Measurements from ENCODE around the gene GBP6. TPM values are rescaled to one million over a fixed set of nuclear protein-coding genes. Genes with fewer than 3 reads are reported as not detected.
A peak's percentile ranks its signal among the peaks of the same experiment; 100 is the strongest.
"Not testable (repeated sequence)": the region's sequence is repeated elsewhere in the genome, so short reads cannot be mapped to it uniquely, and the experiment has no call there.

GBP6 gene
- total and polyA plus RNA-seq, 2 donors: 1.6 TPM; not detected in 1

GRCh38 chr1:89391686-89392085, 27.8 kb downstream of the GBP6 start:
- Histone ChIP-seq H3K27ac (ENCODE audit: low read depth) (no peak overlapping the region), H3K4me3 (ENCODE audit: low read depth, low read length) (no peak overlapping the region), H3K4me1 (ENCODE audit: insufficient read depth) (no peaks in the 10 kb centered on the region), H3K36me3 (ENCODE audit: insufficient read depth) (no peaks in the 10 kb centered on the region)
- DNase-seq (ENCODE audit: extremely low spot score): no peak
- WGBS: 49% methylated on average over 1 of the region's 1 CpG

GRCh38 chr1:89394851-89395250, 31.0 kb downstream of the GBP6 start:
- Histone ChIP-seq H3K36me3 (ENCODE audit: insufficient read depth) (no peaks in the 10 kb centered on the region), H3K4me1 (ENCODE audit: insufficient read depth) (no peaks in the 10 kb centered on the region), H3K4me3 (ENCODE audit: low read depth, low read length) (no peak overlapping the region), H3K27ac (ENCODE audit: low read depth) (no peak overlapping the region)
- no peak for DNase-seq (ENCODE audit: extremely low spot score)
- WGBS: 86% methylated on average over 3 of the region's 3 CpGs

- no peak for DNase-seq (ENCODE audit: extremely low spot score)
- no peaks in the 10 kb centered on the region for H3K4me1 ChIP-seq (ENCODE audit: insufficient read depth)
- no peak overlapping the region for H3K27ac ChIP-seq (ENCODE audit: low read depth)
- no peak overlapping the region for H3K4me3 ChIP-seq (ENCODE audit: low read depth, low read length)
- no peaks in the 10 kb centered on the region for H3K36me3 ChIP-seq (ENCODE audit: insufficient read depth)
Observed at GRCh38 chr1:89396902-89397301, 33.0 kb downstream of the GBP6 start.

- H3K27ac ChIP-seq (ENCODE audit: low read depth): no peak overlapping the region
- no peak for DNase-seq (ENCODE audit: extremely low spot score)
- 81% methylated on average over 11 of the region's 11 CpGs for WGBS
- no peak overlapping the region for H3K4me3 ChIP-seq (ENCODE audit: low read depth, low read length)
- H3K36me3 ChIP-seq (ENCODE audit: insufficient read depth): no peaks in the 10 kb centered on the region
- no peaks in the 10 kb centered on the region for H3K4me1 ChIP-seq (ENCODE audit: insufficient read depth)
Observed at GRCh38 chr1:89405275-89405929, 41.5 kb downstream of the GBP6 start.

GRCh38 chr1:89407360-89407759, 43.5 kb downstream of the GBP6 start:
- 3% methylated on average over 1 of the region's 1 CpG for WGBS
- Histone ChIP-seq H3K27ac (ENCODE audit: low read depth) (peak overlapping the region; percentile 59), H3K36me3 (ENCODE audit: insufficient read depth) (no peaks in the 10 kb centered on the region), H3K4me1 (ENCODE audit: insufficient read depth) (no peaks in the 10 kb centered on the region), H3K4me3 (ENCODE audit: low read depth, low read length) (peak overlapping the region; percentile 29)
- DNase-seq (ENCODE audit: extremely low spot score): no peak

- 41% methylated on average over 2 of the region's 2 CpGs for WGBS
- not testable (repeated sequence) for H3K4me1 ChIP-seq (ENCODE audit: insufficient read depth)
- peak overlapping the region; percentile 38 for H3K27ac ChIP-seq (ENCODE audit: low read depth)
Observed at GRCh38 chr1:89407768-89408167, 43.9 kb downstream of the GBP6 start.

GRCh38 chr1:89425056-89425455, 61.2 kb downstream of the GBP6 start:
- H3K4me3 ChIP-seq (ENCODE audit: low read depth, low read length): no peak overlapping the region
- H3K4me1 ChIP-seq (ENCODE audit: insufficient read depth): no peaks in the 10 kb centered on the region
- no peaks in the 10 kb centered on the region for H3K36me3 ChIP-seq (ENCODE audit: insufficient read depth)
- WGBS: 65% methylated on average over 3 of the region's 3 CpGs
- no peak overlapping the region for H3K27ac ChIP-seq (ENCODE audit: low read depth)
- no peak for DNase-seq (ENCODE audit: extremely low spot score)

More at GRCh38 chr1:89407768-89408167, 43.9 kb downstream of the GBP6 start:
- peak overlapping the region; percentile 29 for H3K4me3 ChIP-seq (ENCODE audit: low read depth, low read length)
- not testable (repeated sequence) for DNase-seq (ENCODE audit: extremely low spot score); H3K36me3 ChIP-seq (ENCODE audit: insufficient read depth)

- whole genome bisulfite sequencing: 76% methylated on average over 6 of the region's 6 CpGs
- DNase-seq (ENCODE audit: extremely low spot score): no peak
Observed at GRCh38 chr1:89429062-89429461, 65.2 kb downstream of the GBP6 start.

GRCh38 chr1:89429681-89430080, 65.8 kb downstream of the GBP6 start:
- not testable (repeated sequence) for H3K36me3 ChIP-seq (ENCODE audit: insufficient read depth); H3K4me3 ChIP-seq (ENCODE audit: low read depth, low read length); H3K4me1 ChIP-seq (ENCODE audit: insufficient read depth); H3K27ac ChIP-seq (ENCODE audit: low read depth); DNase-seq (ENCODE audit: extremely low spot score)
- 78% methylated on average over 2 of the region's 4 CpGs for WGBS

More at GRCh38 chr1:89429062-89429461, 65.2 kb downstream of the GBP6 start:
- Histone ChIP-seq H3K36me3 (ENCODE audit: insufficient read depth) (no peaks in the 10 kb centered on the region), H3K27ac (ENCODE audit: low read depth) (no peak overlapping the region), H3K4me1 (ENCODE audit: insufficient read depth) (no peaks in the 10 kb centered on the region), H3K4me3 (ENCODE audit: low read depth, low read length) (no peak overlapping the region)

- no peaks in the 10 kb centered on the region for H3K36me3 ChIP-seq (ENCODE audit: insufficient read depth)
- DNase-seq (ENCODE audit: extremely low spot score): no peak
- WGBS: 52% methylated on average over 4 of the region's 4 CpGs
- H3K4me1 ChIP-seq (ENCODE audit: insufficient read depth): no peaks in the 10 kb centered on the region
- H3K4me3 ChIP-seq (ENCODE audit: low read depth, low read length): no peak overlapping the region
- no peak overlapping the region for H3K27ac ChIP-seq (ENCODE audit: low read depth)
Observed at GRCh38 chr1:89433421-89433820, 69.6 kb downstream of the GBP6 start.

GRCh38 chr1:89434058-89434780, 70.4 kb downstream of the GBP6 start:
- WGBS: 77% methylated on average over 9 of the region's 9 CpGs
- not testable (repeated sequence) for H3K4me1 ChIP-seq (ENCODE audit: insufficient read depth); H3K27ac ChIP-seq (ENCODE audit: low read depth); H3K36me3 ChIP-seq (ENCODE audit: insufficient read depth); H3K4me3 ChIP-seq (ENCODE audit: low read depth, low read length); DNase-seq (ENCODE audit: extremely low spot score)

Other genes with a start within 250 kb of the GBP6 start
- gene GBP2, start 237.9 kb upstream of the GBP6 start, total RNA-seq: 49.8 TPM
- gene GBP2, start 237.9 kb upstream of the GBP6 start, polyA plus RNA-seq: 153 TPM
- gene GBP7, start 188.1 kb upstream of the GBP6 start, total RNA-seq: not detected
- 0.03 TPM for gene GBP7, start 188.1 kb upstream of the GBP6 start, polyA plus RNA-seq
- gene GBP4, start 165.1 kb upstream of the GBP6 start, total RNA-seq: 9.6 TPM
- 10.1 TPM for gene GBP4, start 165.1 kb upstream of the GBP6 start, polyA plus RNA-seq
- gene GBP5, start 91.2 kb upstream of the GBP6 start, total RNA-seq: 0.95 TPM
- gene GBP5, start 91.2 kb upstream of the GBP6 start, polyA plus RNA-seq: 1.5 TPM
- 7.0 TPM for gene LRRC8B, start 160.8 kb downstream of the GBP6 start, total RNA-seq
- 1.8 TPM for gene LRRC8B, start 160.8 kb downstream of the GBP6 start, polyA plus RNA-seq

All from urinary bladder (tissue), 4 donors.